Colonic mucosa (tissue), 4 donors: ENCODE measurements around the gene PRPSAP1. TPM values are rescaled to one million over a fixed set of nuclear protein-coding genes. Genes with fewer than 3 reads are reported as not detected.
"Not testable (repeated sequence)": the region's sequence is repeated elsewhere in the genome, so short reads cannot be mapped to it uniquely, and the experiment has no call there.

Source experiments
- DNase-seq: peaks from one replicate; pipeline ENCODE4 v3.0.0-alpha.2; 2020
- H3K27ac ChIP-seq: fragments of 200-600 bp; one replicate; pipeline ENCODE4 v1.8.0; 2021
- H3K27me3 ChIP-seq: fragments of 200-600 bp; one replicate; pipeline ENCODE4 v1.8.0; 2021
- H3K36me3 ChIP-seq: fragments of 200-600 bp; one replicate; pipeline ENCODE4 v1.8.0; 2021
- H3K4me1 ChIP-seq: fragments of 200-600 bp; one replicate; pipeline ENCODE4 v1.8.0; 2021; ENCODE audit warnings: mild to moderate bottlenecking
- H3K4me3 ChIP-seq: fragments of 200-600 bp; one replicate; pipeline ENCODE4 v1.8.0; 2021
- H3K9ac ChIP-seq, 2 donors: one replicate each; pipeline ENCODE4 v1.7.0; 2013; ENCODE audit warnings: control low read depth in 2 of 2, low read depth in 2 of 2, low read length in 2 of 2
- H3K9me3 ChIP-seq: fragments of 200-600 bp; one replicate; pipeline ENCODE4 v1.8.0; 2021
- intact Hi-C: fragments of 100-400 bp; cut with DNase I; formaldehyde crosslinking; loops from one replicate; pipeline ENCODE4 v1.14.1; 2022
- total RNA-seq, 2 donors: library from RNA; stranded (reverse); fragmentation: NEBNext Ultra II Directional in 1 of 2; extraction: Animal tissue kit (Norgen Biotek cat#: 25700) in 1 of 2; gene quantifications; one replicate each; pipeline ENCODE4 v1.2.1, GENCODE V29; 2021
- TF ChIP-seq, protein P1 (sequence below): fragments of 200-600 bp; IDR thresholded peaks from one replicate; pipeline ENCODE4 v1.8.0; 2022; ENCODE audit warnings: antibody characterized with exemption, mild to moderate bottlenecking
- donor health status: healthy.
- donor health status: DM: no; HTN: no; CAD: no.
- donor health status: DM: no; HTN: no; CAD: no.

Gene PRPSAP1
- total RNA-seq, 2 donors from 2014 or later = 60.7 to 70.0 TPM

DNA sequence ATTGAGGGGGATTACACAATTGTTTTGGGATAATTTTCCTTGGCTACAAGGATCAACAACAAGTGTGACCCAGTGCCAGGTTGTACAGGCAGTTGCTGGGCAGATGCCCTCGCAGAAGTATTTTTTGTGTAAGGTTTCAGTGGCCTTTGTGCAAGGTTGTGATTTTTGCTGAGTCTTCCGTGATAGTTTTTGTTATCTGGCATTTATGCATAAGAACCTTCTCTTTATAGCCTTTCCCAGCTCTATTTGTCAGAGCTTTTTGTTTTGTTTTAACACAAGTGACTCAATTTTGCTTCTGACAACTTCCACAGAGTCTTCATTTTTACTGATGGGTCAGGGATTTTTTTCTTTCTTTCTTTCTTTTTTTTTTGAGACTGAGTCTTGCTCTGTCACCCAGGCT is 6.7 kb upstream of the PRPSAP1 start:
- intact Hi-C loops = no loop called here
- no peaks in the 10 kb centered on the region for H3K4me1 ChIP-seq
- H3K4me3 ChIP-seq = no peak overlapping the region
- H3K36me3 ChIP-seq = no peaks in the 10 kb centered on the region
- H3K9me3 ChIP-seq = no peaks in the 10 kb centered on the region
- no peak overlapping the region for H3K9ac ChIP-seq
- H3K27ac ChIP-seq = no peak overlapping the region
- TF ChIP-seq, protein P1, sequence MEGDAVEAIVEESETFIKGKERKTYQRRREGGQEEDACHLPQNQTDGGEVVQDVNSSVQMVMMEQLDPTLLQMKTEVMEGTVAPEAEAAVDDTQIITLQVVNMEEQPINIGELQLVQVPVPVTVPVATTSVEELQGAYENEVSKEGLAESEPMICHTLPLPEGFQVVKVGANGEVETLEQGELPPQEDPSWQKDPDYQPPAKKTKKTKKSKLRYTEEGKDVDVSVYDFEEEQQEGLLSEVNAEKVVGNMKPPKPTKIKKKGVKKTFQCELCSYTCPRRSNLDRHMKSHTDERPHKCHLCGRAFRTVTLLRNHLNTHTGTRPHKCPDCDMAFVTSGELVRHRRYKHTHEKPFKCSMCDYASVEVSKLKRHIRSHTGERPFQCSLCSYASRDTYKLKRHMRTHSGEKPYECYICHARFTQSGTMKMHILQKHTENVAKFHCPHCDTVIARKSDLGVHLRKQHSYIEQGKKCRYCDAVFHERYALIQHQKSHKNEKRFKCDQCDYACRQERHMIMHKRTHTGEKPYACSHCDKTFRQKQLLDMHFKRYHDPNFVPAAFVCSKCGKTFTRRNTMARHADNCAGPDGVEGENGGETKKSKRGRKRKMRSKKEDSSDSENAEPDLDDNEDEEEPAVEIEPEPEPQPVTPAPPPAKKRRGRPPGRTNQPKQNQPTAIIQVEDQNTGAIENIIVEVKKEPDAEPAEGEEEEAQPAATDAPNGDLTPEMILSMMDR = no peak
- DNase-seq = no peak
- no peaks in the 10 kb centered on the region for H3K27me3 ChIP-seq

DNA sequence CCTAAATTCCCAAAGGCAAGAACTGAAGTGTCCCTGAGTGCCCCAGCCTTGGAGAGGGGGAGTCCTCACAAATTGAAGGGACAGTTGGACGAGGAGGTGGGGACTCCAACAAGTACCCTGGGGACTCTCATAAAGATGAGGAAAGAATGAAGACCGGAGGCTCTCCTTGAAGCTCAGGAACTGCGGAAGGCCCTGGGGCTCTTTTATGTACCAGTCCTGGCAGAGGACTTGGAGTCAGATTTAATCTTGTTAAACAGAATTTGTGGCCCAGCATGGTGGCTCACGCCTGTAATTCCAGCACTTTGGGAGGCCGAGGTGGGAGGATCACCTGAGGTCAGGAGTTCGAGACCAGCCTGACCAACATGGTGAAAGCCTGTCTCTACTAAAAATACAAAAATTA is 6.1 kb upstream of the PRPSAP1 start:
- H3K9me3 ChIP-seq, H3K4me3 ChIP-seq, H3K27ac ChIP-seq, H3K4me1 ChIP-seq, H3K9ac ChIP-seq, H3K36me3 ChIP-seq, H3K27me3 ChIP-seq, intact Hi-C loops, DNase-seq: not testable (repeated sequence)

DNA sequence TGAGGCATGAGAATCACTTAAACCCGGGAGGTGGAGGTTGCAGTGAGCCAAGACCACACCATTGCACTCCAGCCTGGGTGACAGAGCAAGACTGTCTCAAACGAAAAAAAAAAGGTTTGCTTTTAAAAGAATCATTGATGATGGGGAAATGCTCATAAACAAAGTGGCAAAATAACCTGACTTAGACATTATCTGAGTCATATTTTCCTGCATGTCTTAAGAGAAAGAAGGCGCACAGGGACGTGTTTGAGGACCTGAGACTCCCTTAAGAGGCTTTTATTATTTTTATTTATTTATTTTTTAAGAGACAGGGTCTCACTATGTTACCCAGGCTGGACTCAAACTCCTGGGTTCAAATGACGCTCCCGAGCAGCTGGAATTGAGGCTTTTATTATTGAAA is 5.7 kb upstream of the PRPSAP1 start:
- H3K4me1 ChIP-seq = no peaks in the 10 kb centered on the region
- DNase-seq = no peak
- intact Hi-C loops = no loop called here

DNA sequence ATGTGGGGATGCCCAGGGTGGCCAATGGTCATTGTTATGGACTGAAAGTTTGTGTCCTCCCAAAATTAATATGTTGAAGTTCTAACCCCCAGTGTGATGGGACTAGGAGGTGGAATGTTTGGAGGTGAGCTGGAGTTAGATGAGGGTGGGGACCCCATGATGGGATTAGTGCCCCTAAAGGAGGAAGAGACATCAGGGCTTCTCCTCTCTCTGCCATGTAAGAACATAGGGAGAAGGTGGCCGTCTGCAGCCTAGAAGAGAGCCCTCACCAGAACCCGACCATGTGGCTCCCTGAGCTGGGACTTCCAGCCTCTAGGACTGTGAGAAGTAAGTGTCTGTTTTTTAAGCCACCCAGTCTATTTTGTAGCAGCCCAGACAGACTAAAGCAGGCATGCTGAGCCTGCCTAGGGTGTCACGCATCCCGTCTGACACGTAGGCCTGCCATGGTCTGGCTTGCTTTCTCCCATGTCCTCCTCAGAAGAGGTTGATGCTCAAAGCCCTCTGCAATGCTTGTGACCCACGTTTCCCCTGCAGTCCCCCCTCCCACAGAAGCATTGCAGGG is 4.0 kb upstream of the PRPSAP1 start:
- TF ChIP-seq, protein P1 = no peak
- H3K27me3 ChIP-seq = no peaks in the 10 kb centered on the region
- H3K4me3 ChIP-seq = no peak overlapping the region
- intact Hi-C loops = no loop called here
- no peaks in the 10 kb centered on the region for H3K9me3 ChIP-seq
- H3K9ac ChIP-seq = no peak overlapping the region
- no peaks in the 10 kb centered on the region for H3K4me1 ChIP-seq
- H3K27ac ChIP-seq = peak overlapping the region; percentile 62
- H3K36me3 ChIP-seq = no peaks in the 10 kb centered on the region
- DNase-seq = no peak

More for the DNA sequence above, 5.7 kb upstream of the PRPSAP1 start:
- TF ChIP-seq, protein P1 = no peak
- H3K27me3 ChIP-seq = no peaks in the 10 kb centered on the region
- no peak overlapping the region for H3K27ac ChIP-seq
- H3K36me3 ChIP-seq = no peaks in the 10 kb centered on the region
- no peak overlapping the region for H3K9ac ChIP-seq
- no peak overlapping the region for H3K4me3 ChIP-seq
- no peaks in the 10 kb centered on the region for H3K9me3 ChIP-seq

DNA sequence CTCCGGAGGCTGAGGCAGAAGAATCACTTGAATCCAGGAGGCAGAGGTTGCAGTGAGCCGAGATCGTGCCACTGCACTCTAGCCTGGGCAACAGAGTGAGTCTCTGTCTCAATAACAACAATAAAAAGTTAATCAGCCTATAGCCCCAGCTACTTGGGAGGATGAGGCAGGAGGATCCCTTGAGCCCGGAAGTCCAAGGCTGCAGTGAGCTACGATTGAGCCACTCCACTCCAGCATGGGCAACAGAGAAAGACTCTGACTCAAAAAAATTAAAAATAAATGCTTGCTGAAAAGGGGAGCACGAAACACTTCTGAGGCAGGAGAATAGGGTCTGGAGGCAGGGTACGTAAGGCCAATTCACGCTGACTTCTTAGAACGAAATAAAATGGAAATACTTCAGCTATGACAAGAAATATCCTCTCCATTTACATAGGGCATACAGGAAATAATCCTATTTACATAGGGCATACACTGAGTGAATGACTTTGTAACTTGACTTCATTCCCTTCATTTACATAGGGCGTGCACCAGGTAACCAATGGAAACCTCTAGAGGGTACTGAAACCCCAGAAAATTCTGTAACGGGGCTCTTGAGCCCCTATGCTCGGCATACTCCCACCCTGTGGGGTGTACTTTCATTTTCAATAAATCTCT is 3.2 kb upstream of the PRPSAP1 start:
- Histone ChIP-seq H3K27me3 (no peaks in the 10 kb centered on the region), H3K9ac (no peak overlapping the region), H3K9me3 (no peaks in the 10 kb centered on the region), H3K36me3 (no peaks in the 10 kb centered on the region), H3K4me1 (no peaks in the 10 kb centered on the region), H3K4me3 (peak overlapping the region; percentile 14), H3K27ac (peak overlapping the region; percentile 62)
- TF ChIP-seq, protein P1 = no peak
- peak; percentile 41 for DNase-seq
- intact Hi-C loops = no loop called here

DNA sequence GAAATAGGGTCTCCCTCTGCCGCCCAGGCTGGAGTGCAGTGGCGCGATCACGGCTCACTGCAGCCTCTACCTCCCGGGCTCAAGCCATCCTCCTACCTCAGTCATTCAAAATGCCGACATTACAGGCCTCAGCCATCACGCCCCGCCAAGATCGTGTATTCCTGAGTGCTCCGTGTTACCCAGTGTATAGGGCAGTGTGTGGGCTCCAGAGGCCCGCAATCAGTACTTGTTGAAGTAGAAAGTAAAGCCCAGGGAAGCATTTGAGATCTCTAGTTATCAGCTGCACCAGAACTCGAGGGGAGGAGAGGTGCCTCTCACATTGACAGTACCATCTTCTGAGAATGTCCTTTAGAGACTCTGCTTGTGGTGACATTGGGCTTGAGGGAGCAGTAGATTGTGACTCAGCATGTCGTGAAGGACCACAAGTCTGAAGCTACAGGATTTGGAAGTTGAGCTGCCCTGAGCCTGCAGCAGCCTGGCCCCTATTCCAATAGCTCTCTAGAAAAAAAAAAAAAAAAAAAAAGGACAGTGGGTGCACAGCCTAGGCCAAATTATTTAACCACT is 1.1 kb upstream of the PRPSAP1 start:
- no peak overlapping the region for H3K27ac ChIP-seq
- intact Hi-C loops = loop anchor here (5.0 kb wide), 1 partner anchor 48 kb away; the partner anchor contains the start of gene QRICH2
- H3K9ac ChIP-seq = no peak overlapping the region
- no peak overlapping the region for H3K4me3 ChIP-seq
- TF ChIP-seq, protein P1 = no peak
- no peaks in the 10 kb centered on the region for H3K4me1 ChIP-seq
- no peaks in the 10 kb centered on the region for H3K27me3 ChIP-seq
- no peaks in the 10 kb centered on the region for H3K36me3 ChIP-seq
- no peak for DNase-seq
- H3K9me3 ChIP-seq = no peaks in the 10 kb centered on the region
